Stimulated activated CD4-positive, alpha-beta T cell treated with anti-CD3 and anti-CD28 coated beads, Interleukin-1b, Interleukin-23, amount 100 ng/mL, for 24 hours (primary cell): ENCODE results near the gene CCM2.
"Not testable (repeated sequence)": the region's sequence is repeated elsewhere in the genome, so short reads cannot be mapped to it uniquely, and the experiment has no call there.

ENCODE experiments used
- DNase-seq, 4 experiments: peaks; one replicate each; pipeline ENCODE4 v3.0.0-alpha.2; 2020; ENCODE audit warnings: low read depth in 4 of 4, low spot score in 1 of 4

CCM2 gene

DNA sequence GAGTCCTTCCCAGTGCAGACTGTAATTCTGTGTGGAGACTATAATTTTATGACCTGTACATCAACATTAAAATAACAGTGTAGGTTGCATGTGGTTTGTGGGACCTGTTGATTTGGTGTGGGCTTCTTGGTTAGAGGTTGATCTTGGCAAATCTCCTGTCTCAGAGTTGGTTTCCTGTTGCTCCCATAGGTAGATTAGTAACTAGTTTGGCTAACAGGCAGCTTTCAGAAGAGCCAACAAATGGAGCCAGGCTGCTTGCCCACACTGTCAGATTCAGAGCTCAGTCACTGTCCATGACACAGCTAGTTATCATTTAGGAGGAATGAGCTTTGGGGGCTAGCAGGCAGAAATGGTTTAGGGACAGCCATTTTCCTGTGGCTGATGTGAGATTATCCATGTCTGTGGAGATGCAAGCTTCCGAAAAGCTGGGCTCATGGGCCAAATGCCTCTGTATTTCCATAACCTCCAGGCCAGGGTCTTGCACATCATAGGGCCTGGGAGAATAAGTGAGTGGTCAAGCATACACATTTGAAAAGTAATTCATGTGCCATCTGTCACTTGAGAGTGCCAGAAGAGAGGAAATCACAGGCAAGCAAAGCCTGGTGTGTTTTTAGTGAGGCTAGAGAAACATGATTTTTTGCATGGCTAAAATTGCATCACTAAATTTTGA is 33.4 kb downstream of the CCM2 start:
- no peak for DNase-seq

- DNase-seq = no peak
Measured at GRCh38 chr7:45033931-45034290, 33.9 kb downstream of the CCM2 start.

- not testable (repeated sequence) for DNase-seq
Measured at GRCh38 chr7:45034710-45035109, 34.7 kb downstream of the CCM2 start.

- DNase-seq = no peak
Measured at GRCh38 chr7:45035371-45035770, 35.4 kb downstream of the CCM2 start.

DNA sequence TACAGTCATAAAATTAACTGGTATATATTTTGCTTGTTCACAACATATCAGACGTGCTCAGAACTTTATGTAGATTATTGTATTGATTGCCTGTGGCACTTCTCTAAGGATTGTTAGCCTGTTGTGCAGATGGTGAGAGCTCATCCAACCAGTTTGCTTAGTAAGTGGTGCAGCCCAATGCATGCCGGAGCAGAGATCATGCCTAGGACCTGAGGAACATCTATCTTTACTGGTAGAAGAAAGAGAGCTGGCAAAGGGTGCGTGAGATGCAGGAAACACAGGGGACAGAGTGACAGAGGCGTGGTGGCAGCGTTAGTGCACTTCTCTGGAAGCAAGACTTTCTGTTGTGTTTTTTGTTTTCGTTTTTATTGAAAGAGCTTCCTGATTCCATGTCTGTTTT is 35.9 kb downstream of the CCM2 start:
- DNase-seq = no peak

GRCh38 chr7:45036317-45036716 is 36.3 kb downstream of the CCM2 start:
- no peak for DNase-seq

GRCh38 chr7:45036796-45037195 is 36.8 kb downstream of the CCM2 start:
- no peak for DNase-seq

GRCh38 chr7:45037876-45038275 is 37.9 kb downstream of the CCM2 start:
- DNase-seq = no peak

GRCh38 chr7:45039106-45039505 is 39.1 kb downstream of the CCM2 start:
- no peak for DNase-seq

- DNase-seq = no peak
Measured at GRCh38 chr7:45044338-45044737, 44.3 kb downstream of the CCM2 start.

GRCh38 chr7:45048748-45049147 is 48.7 kb downstream of the CCM2 start:
- DNase-seq = no peak

DNA sequence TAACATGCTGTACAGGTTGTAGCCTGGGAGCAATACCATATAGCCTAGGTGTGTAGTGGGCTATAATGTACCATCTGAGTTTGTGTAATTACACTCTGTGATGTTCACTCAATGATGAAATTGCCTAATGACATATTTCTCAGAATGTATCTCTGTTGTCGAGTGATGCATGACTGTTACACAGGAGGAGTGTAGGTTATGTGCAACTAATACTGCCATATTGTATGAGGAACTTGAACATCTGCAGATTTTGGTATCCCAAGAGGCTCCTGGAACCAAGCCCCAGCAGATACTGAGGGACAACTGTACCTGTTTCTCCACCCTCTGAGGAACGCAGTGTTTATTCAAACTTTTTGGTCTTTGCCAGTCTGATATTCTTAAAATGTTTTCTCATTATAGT is 50.2 kb downstream of the CCM2 start:
- no peak for DNase-seq

DNA sequence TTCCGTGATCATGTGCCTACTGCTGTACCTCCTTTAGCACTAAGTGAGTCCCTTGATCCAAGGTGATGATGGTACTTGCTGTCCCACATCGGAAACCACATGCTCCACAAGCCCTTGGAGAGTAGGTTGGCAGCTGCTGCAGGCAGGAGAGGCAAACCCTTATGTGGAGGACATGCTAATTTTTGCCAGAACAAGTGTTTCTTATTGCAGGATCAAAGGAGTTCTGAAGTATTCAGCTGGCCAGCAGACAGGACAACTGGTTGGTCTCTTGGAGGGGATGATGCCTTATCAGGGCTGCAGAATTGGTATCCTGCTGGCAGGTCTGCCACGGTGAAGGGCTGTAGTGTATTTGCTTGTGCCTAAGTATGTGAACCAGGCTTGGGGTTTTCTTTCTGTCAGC is 52.0 kb downstream of the CCM2 start:
- DNase-seq = no peak

DNA sequence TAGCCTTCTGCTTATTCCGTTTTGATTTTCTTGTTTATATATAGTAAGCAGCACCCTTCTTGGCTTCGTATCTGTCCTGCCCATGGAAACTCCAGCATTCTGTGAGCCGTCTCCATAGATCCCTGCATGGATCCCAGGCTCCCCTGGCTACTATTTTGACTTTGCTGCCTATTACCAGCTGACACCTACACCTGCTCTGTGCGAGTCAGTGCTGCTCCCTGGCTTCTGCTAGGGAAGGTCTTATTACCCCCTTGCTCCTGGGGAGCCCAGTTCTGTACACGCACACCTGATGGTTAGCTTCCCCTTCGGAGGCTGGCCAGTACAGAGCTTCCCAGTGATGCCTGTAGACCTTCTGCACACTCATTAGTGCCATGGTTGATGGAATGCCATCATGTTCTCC is 53.4 kb downstream of the CCM2 start:
- DNase-seq = no peak

DNA sequence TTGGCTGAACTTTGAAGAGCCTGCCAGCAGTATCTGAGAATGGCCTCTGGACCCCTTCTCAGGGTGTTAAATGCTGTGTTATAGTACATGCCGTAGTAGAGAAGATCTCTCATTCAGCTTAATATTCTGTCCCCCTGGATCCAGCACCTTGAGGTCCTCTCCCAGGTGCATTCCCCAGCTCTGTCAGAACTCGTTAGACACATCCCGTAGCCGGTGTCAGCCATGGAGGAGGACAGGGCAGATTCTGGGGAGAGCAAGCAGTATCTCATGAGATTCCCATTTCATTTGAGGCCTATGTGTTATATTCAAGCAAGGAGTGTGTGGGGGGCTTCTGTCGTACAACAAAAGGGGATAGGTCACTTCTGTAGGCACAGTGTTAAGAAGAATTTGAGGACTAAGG is 53.9 kb downstream of the CCM2 start:
- DNase-seq = no peak

DNA sequence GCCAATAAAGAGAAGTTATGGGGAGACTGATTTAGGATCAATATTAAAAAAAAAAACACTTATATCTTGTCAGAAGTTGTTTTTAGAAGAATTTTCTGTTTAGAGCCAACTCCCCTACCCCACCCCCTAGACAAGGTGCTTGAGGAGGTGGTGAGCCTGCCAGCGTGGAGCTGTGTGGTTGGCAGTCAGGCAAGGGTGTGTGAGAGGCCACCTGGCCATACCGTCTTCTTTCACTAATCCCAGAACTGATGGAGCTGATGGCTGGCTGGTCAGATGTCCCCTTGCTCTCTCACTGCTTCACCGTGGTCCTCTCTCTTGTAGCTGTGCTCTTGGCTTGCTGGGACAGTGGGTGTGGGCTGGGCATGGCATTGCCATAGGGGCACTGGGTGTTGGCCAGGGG is 54.4 kb downstream of the CCM2 start:
- no peak for DNase-seq

DNA sequence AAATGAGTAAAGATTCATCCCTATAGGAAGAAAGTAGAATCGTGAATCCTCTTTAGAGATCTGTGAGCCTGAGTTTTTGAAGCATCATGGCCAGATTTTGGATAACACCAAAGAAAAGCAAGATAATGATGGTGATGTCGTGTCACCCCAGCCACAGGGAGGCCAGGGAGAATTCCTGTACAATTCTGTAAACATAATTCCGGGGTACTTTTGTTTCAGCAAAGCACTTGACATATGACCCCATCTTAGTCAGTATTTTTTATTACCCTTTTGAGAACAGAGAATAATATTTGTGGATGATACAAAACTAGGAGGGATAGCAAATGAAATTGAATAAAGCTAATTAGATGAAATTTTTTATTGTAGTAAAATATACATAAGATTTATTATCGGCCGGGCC is 55.0 kb downstream of the CCM2 start:
- DNase-seq = no peak

- DNase-seq = no peak
Measured at GRCh38 chr7:45055594-45056219, 55.7 kb downstream of the CCM2 start.

- no peak for DNase-seq
Measured at GRCh38 chr7:45057878-45058277, 57.9 kb downstream of the CCM2 start.

GRCh38 chr7:45060295-45060694 is 60.3 kb downstream of the CCM2 start:
- DNase-seq = no peak

DNA sequence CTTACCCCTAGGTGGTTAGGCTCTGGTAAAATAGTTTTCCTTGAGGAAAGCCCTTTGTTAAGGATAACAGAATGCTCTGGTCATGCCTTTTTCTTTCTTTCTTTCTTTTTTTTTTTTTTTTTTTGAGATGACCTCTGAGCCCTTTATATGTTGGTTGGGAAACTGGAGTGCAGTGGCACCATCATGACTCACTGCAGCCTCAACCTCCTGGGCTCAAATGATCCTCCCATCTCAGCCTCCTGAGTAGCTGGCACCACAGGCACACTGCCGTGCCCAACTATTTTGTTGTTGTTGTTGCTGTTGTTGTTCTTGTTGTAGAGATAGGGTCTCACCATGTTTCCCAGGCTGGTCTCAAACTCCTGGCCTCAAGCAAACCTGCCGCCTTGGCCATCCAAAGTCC is 61.4 kb downstream of the CCM2 start:
- no peak for DNase-seq

GRCh38 chr7:45061806-45062425 is 61.9 kb downstream of the CCM2 start:
- DNase-seq = no peak
